HEK293 (cell line): Measurements from ENCODE around the gene PAPLN.

Experiments
- ATF2 ChIP-seq: fragments of 450-650 bp; formaldehyde crosslinking; IDR thresholded peaks from 2 replicates; pipeline ENCODE4 v1.5.1; 2016; ENCODE audit warnings: missing biosample characterization, missing genetic modification characterization, low read depth
- CTCF ChIP-seq: fragments of 450-650 bp; formaldehyde crosslinking; IDR thresholded peaks from 2 replicates; pipeline ENCODE4 v1.5.1; 2016; ENCODE audit warnings: missing biosample characterization, missing genetic modification characterization
- MYNN ChIP-seq: fragments of 450-650 bp; formaldehyde crosslinking; IDR thresholded peaks from 2 replicates; pipeline ENCODE4 v1.5.1; 2016; ENCODE audit warnings: missing biosample characterization, missing genetic modification characterization, borderline replicate concordance
- ZFP3 ChIP-seq: fragments of 450-650 bp; formaldehyde crosslinking; IDR thresholded peaks from 2 replicates; pipeline ENCODE4 v1.5.1; 2016; ENCODE audit warnings: low read depth, missing biosample characterization, missing genetic modification characterization
- ZFP41 ChIP-seq: fragments of 450-650 bp; formaldehyde crosslinking; IDR thresholded peaks from 2 replicates; pipeline ENCODE4 v1.5.1; 2016; ENCODE audit warnings: missing biosample characterization, missing genetic modification characterization, borderline replicate concordance
- ZFP69B ChIP-seq: fragments of 450-650 bp; formaldehyde crosslinking; IDR thresholded peaks from 2 replicates; pipeline ENCODE4 v1.5.1; 2016; ENCODE audit warnings: missing biosample characterization, missing genetic modification characterization
- ZNF2 ChIP-seq: fragments of 450-650 bp; formaldehyde crosslinking; IDR thresholded peaks from 2 replicates; pipeline ENCODE4 v1.5.1; 2016; ENCODE audit warnings: missing biosample characterization, missing genetic modification characterization
- ZNF24 ChIP-seq: fragments of 450-650 bp; formaldehyde crosslinking; IDR thresholded peaks from 2 replicates; pipeline ENCODE4 v1.5.1; 2016; ENCODE audit warnings: missing biosample characterization, missing genetic modification characterization
- ZNF274 ChIP-seq, 2 experiments: fragments of 200-500 bp in 1 of 2; fragments of 450-650 bp in 1 of 2; sonication (Bioruptor generic) in 1 of 2; formaldehyde crosslinking in 1 of 2; IDR thresholded peaks; 2 replicates each; pipeline versions ENCODE4 v1.5.1 to v1.6.1; 2014 to 2016; ENCODE audit warnings: borderline replicate concordance in 1 of 2, inconsistent platforms in 1 of 2, low read length in 1 of 2, missing biosample characterization in 1 of 2, missing genetic modification characterization in 1 of 2
- ZNF280D ChIP-seq: fragments of 450-650 bp; formaldehyde crosslinking; IDR thresholded peaks from 2 replicates; pipeline ENCODE4 v1.5.1; 2016; ENCODE audit warnings: missing biosample characterization, missing genetic modification characterization
- ZNF311 ChIP-seq: fragments of 450-650 bp; formaldehyde crosslinking; IDR thresholded peaks from 2 replicates; pipeline ENCODE4 v1.5.1; 2017; ENCODE audit warnings: missing biosample characterization, missing genetic modification characterization, borderline replicate concordance
- ZNF37A ChIP-seq: fragments of 450-650 bp; IDR thresholded peaks from 2 replicates; pipeline ENCODE4 v1.5.1; 2018; ENCODE audit warnings: missing biosample characterization, missing genetic modification characterization
- ZNF707 ChIP-seq: fragments of 450-650 bp; formaldehyde crosslinking; IDR thresholded peaks from 2 replicates; pipeline ENCODE4 v1.5.1; 2016; ENCODE audit warnings: missing biosample characterization, missing genetic modification characterization
- TF ChIP-seq, protein P1 (sequence below): fragments of 450-650 bp; formaldehyde crosslinking; IDR thresholded peaks from 2 replicates; pipeline ENCODE4 v1.5.1; 2016; ENCODE audit warnings: missing biosample characterization, missing genetic modification characterization

DNA sequence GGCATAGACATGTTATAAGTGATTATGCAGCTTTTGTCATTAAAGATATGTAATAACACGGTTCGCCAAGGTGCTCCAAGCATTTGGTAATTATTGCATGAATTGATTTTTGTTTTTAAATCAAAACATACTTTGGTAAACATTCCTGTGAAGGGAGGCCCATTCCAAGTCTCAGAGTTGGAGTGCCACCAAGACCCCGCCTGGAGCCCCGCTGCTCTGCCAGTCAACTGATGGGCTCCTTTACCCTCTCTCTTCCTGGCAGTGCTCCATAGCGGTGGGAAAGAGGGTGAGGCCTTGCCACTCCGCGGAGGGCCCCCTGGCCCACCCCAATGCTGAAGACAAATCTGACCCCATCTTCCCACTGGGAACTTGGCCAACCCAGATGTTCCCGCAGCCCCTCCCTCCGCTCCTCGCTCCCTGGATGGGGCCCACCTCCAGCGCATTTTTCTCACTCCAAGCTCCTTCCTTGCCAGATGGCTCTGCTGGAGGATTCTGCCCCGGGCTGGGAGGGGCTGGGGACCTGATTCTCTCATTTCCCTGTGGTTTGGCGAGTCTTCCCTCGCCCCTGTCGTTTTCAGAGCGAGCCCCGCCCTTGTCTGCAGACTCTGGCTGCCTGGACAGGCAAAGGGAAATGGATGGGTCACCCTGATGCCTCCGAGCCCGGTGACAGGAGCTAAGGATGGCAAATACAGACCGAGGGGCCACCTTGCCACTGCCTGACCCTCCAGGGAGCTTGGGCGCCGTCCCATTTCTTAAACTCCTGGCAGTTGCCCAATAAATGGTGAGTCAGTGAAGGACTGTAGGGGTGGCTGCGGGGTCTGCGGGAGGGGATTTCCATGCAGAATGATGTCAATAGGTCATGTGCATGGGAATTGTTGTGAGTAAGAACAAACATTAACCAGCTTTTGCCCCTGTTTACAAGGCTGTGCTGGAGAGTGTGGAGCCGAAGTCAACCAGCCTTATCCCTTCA, 9.2 kb upstream of the PAPLN start:
- no peak for TF ChIP-seq CTCF (tag by site-specific recombination)
- TF ChIP-seq, protein P1, sequence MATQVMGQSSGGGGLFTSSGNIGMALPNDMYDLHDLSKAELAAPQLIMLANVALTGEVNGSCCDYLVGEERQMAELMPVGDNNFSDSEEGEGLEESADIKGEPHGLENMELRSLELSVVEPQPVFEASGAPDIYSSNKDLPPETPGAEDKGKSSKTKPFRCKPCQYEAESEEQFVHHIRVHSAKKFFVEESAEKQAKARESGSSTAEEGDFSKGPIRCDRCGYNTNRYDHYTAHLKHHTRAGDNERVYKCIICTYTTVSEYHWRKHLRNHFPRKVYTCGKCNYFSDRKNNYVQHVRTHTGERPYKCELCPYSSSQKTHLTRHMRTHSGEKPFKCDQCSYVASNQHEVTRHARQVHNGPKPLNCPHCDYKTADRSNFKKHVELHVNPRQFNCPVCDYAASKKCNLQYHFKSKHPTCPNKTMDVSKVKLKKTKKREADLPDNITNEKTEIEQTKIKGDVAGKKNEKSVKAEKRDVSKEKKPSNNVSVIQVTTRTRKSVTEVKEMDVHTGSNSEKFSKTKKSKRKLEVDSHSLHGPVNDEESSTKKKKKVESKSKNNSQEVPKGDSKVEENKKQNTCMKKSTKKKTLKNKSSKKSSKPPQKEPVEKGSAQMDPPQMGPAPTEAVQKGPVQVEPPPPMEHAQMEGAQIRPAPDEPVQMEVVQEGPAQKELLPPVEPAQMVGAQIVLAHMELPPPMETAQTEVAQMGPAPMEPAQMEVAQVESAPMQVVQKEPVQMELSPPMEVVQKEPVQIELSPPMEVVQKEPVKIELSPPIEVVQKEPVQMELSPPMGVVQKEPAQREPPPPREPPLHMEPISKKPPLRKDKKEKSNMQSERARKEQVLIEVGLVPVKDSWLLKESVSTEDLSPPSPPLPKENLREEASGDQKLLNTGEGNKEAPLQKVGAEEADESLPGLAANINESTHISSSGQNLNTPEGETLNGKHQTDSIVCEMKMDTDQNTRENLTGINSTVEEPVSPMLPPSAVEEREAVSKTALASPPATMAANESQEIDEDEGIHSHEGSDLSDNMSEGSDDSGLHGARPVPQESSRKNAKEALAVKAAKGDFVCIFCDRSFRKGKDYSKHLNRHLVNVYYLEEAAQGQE: no peak
- TF ChIP-seq ATF2: no peak
- no peak for TF ChIP-seq MYNN
- no peak for TF ChIP-seq ZNF274 (IDR thresholded peaks at IDR 0.05; ENCODE audit: low read length)
- TF ChIP-seq ZNF274 (tag by site-specific recombination; IDR thresholded peaks at IDR 0.05; ENCODE audit: borderline replicate concordance): no peak
- no peak for TF ChIP-seq ZFP3
- TF ChIP-seq ZFP41 (tag by site-specific recombination): no peak
- TF ChIP-seq ZNF707 (tag by site-specific recombination): no peak
- TF ChIP-seq ZFP69B (tag by site-specific recombination): peak; percentile 93
- no peak for TF ChIP-seq ZNF37A (tag by site-specific recombination)
- TF ChIP-seq ZNF2 (tag by site-specific recombination): no peak
- TF ChIP-seq ZNF311 (tag by site-specific recombination): no peak
- no peak for TF ChIP-seq ZNF280D (tag by site-specific recombination)
- no peak for TF ChIP-seq ZNF24 (tag by site-specific recombination)
